ENCODE results near the gene BIRC3.

- TF ChIP-seq CTCF (IDR thresholded peaks at IDR 0.05): no peak
- TF ChIP-seq POLR2AphosphoS5 (IDR thresholded peaks at IDR 0.05): no peak
- no peak for TF ChIP-seq POLR2A (IDR thresholded peaks at IDR 0.05)
Observed at GRCh38 chr11:102306048-102306597, 11.2 kb upstream of the BIRC3 start.

Data from sigmoid colon (tissue), 4 donors.